Cardiac fibroblast (primary cell): Measurements from ENCODE around the gene URB1.

Experiments used
- DNase-seq, 2 donors: peaks; one replicate each; pipeline versions ENCODE4 v3.0.0 to v3.0.0-alpha.2; 2010; ENCODE audit warnings: low read depth in 2 of 2
- H3K4me3 ChIP-seq, 2 donors: replicated peaks in 1 of 2; 1 replicate in 1 of 2; 2 replicates in 1 of 2; pipeline ENCODE4 v1.5.1; 2011; ENCODE audit warnings: low read depth in 2 of 2, low read length in 2 of 2, mild to moderate bottlenecking in 2 of 2, moderate library complexity in 1 of 2
- CTCF ChIP-seq: IDR thresholded peaks from one replicate; pipeline ENCODE4 v1.5.1; 2011; ENCODE audit warnings: low read depth, mild to moderate bottlenecking, low read length, inconsistent platforms

Gene URB1

DNA sequence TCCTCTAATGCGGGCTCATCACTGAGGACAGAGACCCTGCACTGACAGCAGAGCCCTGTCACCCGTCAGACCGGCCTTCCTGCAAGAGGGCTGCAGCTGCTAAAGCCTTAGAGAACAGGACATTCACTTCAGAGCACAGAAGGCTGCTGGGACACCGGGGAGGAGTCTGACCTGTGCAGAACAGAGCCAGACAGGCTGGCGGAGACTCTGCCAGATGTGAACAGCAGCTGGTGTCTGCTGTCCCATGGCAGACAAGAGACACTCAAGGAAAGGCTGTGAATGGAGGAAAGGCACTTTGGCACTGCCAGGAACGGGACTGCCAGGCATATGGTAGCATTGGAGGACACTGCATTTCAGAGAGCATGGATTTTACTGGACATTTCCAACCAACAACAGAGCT lies 72.8 kb downstream of the URB1 start:
- H3K4me3 ChIP-seq, result no peak overlapping the region
- DNase-seq, result no peak
- TF ChIP-seq CTCF, result no peak

GRCh38 chr21:32319012-32319411 lies 73.8 kb downstream of the URB1 start:
- H3K4me3 ChIP-seq, result no peak overlapping the region
- DNase-seq, result no peak
- no peak for TF ChIP-seq CTCF

DNA sequence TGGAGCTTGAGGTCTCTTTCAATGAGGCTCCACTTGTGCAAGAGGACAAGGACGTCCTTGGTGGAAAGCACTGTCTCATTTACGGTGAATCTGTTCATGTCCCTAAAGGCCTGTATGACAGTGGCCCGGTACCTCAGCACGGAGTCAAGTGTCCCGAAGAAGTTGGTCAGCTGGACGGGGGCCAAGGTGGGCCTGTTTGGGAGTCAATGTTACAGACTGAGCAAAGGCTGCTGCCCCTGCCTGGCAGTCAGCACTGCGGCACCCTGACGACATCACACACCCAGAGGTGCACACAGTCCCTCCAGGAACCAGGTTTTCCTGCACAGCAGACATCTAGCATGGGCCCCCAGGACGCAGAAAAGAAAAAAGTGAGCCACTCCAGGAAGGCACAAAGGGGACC lies 75.1 kb downstream of the URB1 start:
- no peak for DNase-seq
- TF ChIP-seq CTCF, result no peak
- H3K4me3 ChIP-seq, result no peak overlapping the region

DNA sequence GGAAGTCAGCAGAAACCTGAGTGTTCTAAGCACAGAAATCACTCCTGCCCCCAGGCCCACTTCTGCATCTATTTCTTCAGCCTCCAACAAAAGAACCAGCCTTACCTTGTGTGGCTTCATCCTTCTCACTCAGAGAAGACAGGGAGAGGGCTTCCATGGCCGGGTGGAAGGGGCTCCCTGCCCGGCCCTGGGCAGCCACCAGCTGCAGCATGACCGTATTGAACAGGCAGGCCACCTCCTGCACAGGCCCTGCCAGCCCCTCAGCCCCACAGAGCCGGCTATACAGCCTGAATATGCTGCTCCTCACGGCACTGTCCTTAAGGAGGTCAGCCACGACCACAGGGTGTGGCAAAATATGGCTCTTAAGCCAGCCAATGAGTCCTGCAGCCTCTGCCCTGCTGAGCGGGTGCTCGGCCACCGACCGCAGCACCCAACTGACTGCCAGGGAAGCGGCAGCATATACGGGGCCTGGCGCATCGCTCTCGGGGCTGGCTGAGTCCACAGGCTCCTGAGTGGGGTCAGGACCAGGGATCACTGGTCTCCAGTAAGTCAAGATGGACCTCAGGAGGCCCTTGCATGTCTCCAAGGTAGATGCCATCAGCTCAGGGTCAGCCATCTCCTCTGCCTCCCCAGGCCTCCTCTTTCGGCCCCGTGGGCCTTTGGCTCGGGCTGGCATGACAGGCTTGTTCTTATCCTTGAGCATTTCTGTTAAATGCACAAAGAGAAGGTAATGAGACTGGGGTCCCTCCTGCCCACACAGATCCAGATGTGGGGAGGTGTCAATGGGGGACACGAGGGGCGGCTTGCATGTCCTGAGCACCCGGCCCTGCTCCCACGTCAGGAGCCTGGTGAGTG lies 76.2 kb downstream of the URB1 start:
- H3K4me3 ChIP-seq, result no peak overlapping the region
- TF ChIP-seq CTCF, result no peak

GRCh38 chr21:32315511-32316281 lies 77.1 kb downstream of the URB1 start:
- no peak for DNase-seq
- TF ChIP-seq CTCF, result no peak
- no peak overlapping the region for H3K4me3 ChIP-seq

More for the DNA sequence above, 76.2 kb downstream of the URB1 start:
- DNase-seq, result no peak

DNA sequence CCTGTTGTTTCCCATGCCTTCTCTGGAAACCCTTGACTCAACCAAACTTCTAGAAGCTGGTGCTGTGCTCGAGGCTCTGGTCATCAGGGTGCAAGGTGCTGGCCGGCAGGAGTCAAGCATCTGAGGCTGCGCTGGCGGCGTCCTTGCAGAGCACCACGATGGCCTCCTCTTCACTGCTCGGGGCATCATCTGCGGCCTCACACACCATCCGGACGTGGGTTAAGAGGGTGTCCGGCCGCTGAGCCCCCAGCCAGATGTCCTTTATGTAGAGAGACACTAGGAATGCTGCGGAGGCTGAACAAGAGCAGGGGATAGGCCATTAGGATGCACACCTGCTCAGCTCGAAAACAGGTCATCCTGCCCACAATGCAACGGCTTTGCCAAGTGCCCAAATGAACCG lies 78.0 kb downstream of the URB1 start:
- no peak for TF ChIP-seq CTCF
- no peak for DNase-seq
- no peak overlapping the region for H3K4me3 ChIP-seq
